SK-N-SH (cell line): ENCODE measurements around the gene BMPR1B. TPM values are rescaled to one million over a fixed set of nuclear protein-coding genes. Genes with fewer than 3 reads are reported as not detected.

Source experiments
- CTCF ChIA-PET: fragments of 300-600, 350-600 bp; formaldehyde crosslinking; extraction: SDS; loops from one replicate; lab custom pipeline; 2021; lab: Yijun Ruan, JAX
- POLR2A ChIA-PET: fragments of 350-600 bp; sonication (Branson Sonifier 250); formaldehyde crosslinking; extraction: SDS; loops from one replicate; lab custom pipeline; 2020; ENCODE audit warnings: antibody characterized with exemption, inconsistent platforms; lab: Yijun Ruan, JAX
- DNase-seq: peaks from one replicate; pipeline ENCODE4 v3.0.0; 2012
- H2AFZ ChIP-seq: fragments of 200-600 bp; sonication (generic); 2 replicates; pipeline ENCODE4 v1.8.1; 2016; ENCODE audit warnings: antibody characterized with exemption, mild to moderate bottlenecking, low read depth
- H3F3A ChIP-seq: fragments of 200-600 bp; sonication (generic); replicated peaks from 2 replicates; pipeline ENCODE3; 2016; ENCODE audit warnings: antibody characterized with exemption, mild to moderate bottlenecking; ENCODE audit not compliant: insufficient read depth
- H3K27ac ChIP-seq, 2 experiments: fragments of 200-500 bp in 1 of 2; fragments of 200-600 bp in 1 of 2; sonication (Bioruptor generic) in 1 of 2; sonication (generic), shearing (Covaris generic) in 1 of 2; 2 replicates each; pipeline versions ENCODE4 v1.5.1 to v1.6.1; 2014 to 2016; ENCODE audit warnings: low read depth in 2 of 2, inconsistent platforms in 1 of 2, low read length in 1 of 2, mild to moderate bottlenecking in 1 of 2, mixed read lengths in 1 of 2
- H3K27me3 ChIP-seq: fragments of 200-600 bp; sonication (generic), shearing (Covaris generic); 2 replicates; pipeline ENCODE4 v1.6.1; 2016; ENCODE audit warnings: mixed run types; ENCODE audit not compliant: insufficient read depth
- H3K36me3 ChIP-seq, 2 experiments: fragments of 200-500 bp in 1 of 2; fragments of 200-600 bp in 1 of 2; sonication (Bioruptor generic) in 1 of 2; sonication (generic) in 1 of 2; replicated peaks in 1 of 2; 2 replicates each; pipeline versions ENCODE3 to v1.5.1; 2014 to 2016; ENCODE audit warnings: low read length in 1 of 2, mild to moderate bottlenecking in 1 of 2; ENCODE audit not compliant: insufficient read depth in 2 of 2, control insufficient read depth in 1 of 2
- H3K4me1 ChIP-seq, 2 experiments: fragments of 200-500 bp in 1 of 2; fragments of 200-600 bp in 1 of 2; sonication (Bioruptor generic) in 1 of 2; sonication (generic), shearing (Covaris generic) in 1 of 2; 2 replicates each; pipeline versions ENCODE4 v1.5.1 to v1.6.1; 2014 to 2016; ENCODE audit warnings: low read depth in 1 of 2, low read length in 1 of 2, mixed run types in 1 of 2; ENCODE audit not compliant: insufficient read depth in 2 of 2, control insufficient read depth in 1 of 2
- H3K4me2 ChIP-seq: fragments of 200-600 bp; sonication (generic), shearing (Covaris generic); 2 replicates; pipeline ENCODE4 v1.6.1; 2017; ENCODE audit warnings: mixed run types
- H3K4me3 ChIP-seq, 2 experiments: fragments of 200-500 bp in 1 of 2; fragments of 200-600 bp in 1 of 2; sonication (Bioruptor generic) in 1 of 2; sonication (generic), shearing (Covaris generic) in 1 of 2; 2 replicates each; pipeline versions ENCODE4 v1.5.1 to v1.8.1; 2014 to 2016; ENCODE audit warnings: low read depth in 2 of 2, inconsistent platforms in 1 of 2, low read length in 1 of 2, mild to moderate bottlenecking in 1 of 2, mixed read lengths in 1 of 2, moderate library complexity in 1 of 2
- H3K79me2 ChIP-seq: fragments of 200-600 bp; sonication (generic); 2 replicates; pipeline ENCODE4 v1.8.1; 2017; ENCODE audit warnings: mild to moderate bottlenecking; ENCODE audit not compliant: insufficient read depth
- H3K9ac ChIP-seq: fragments of 200-600 bp; sonication (generic); 2 replicates; pipeline ENCODE4 v1.6.1; 2017; ENCODE audit warnings: mixed run types
- H3K9me2 ChIP-seq: fragments of 200-600 bp; sonication (generic); 2 replicates; pipeline ENCODE4 v1.6.1; 2017; ENCODE audit warnings: mixed run types
- H3K9me3 ChIP-seq: fragments of 200-600 bp; sonication (generic); 2 replicates; pipeline ENCODE4 v1.6.1; 2017; ENCODE audit warnings: mixed run types, mild to moderate bottlenecking, moderate library complexity
- H4K20me1 ChIP-seq: fragments of 200-600 bp; sonication (generic); 2 replicates; pipeline ENCODE4 v1.6.1; 2017; ENCODE audit warnings: mild to moderate bottlenecking, mixed run types; ENCODE audit not compliant: insufficient read depth
- CTCF ChIP-seq: fragments of 200-600 bp; sonication (generic); IDR thresholded peaks from 2 replicates; pipeline ENCODE4 v1.6.1; 2017; ENCODE audit warnings: antibody characterized with exemption, mild to moderate bottlenecking, moderate library complexity
- ELF1 ChIP-seq: IDR thresholded peaks from 2 replicates; pipeline ENCODE4 v1.4.0; 2012
- EP300 ChIP-seq, 2 experiments: IDR thresholded peaks; 2 replicates each; pipeline versions ENCODE4 v1.4.0 to v1.6.1; 2012; ENCODE audit warnings: borderline replicate concordance in 1 of 2, low read depth in 1 of 2, low read length in 1 of 2
- EZH2phosphoT487 ChIP-seq: fragments of 200-600 bp; sonication (generic); IDR thresholded peaks from 2 replicates; pipeline ENCODE4 v1.6.1; 2017; ENCODE audit warnings: low read depth, mixed run types, mild to moderate bottlenecking, antibody characterized with exemption, moderate library complexity, borderline replicate concordance
- FOSL2 ChIP-seq: IDR thresholded peaks from 2 replicates; pipeline ENCODE4 v1.4.0; 2012; ENCODE audit warnings: low read depth, mild to moderate bottlenecking, moderate library complexity, borderline replicate concordance
- JUND ChIP-seq: IDR thresholded peaks from 2 replicates; pipeline ENCODE4 v1.4.0; 2012
- MEF2A ChIP-seq: IDR thresholded peaks from 2 replicates; pipeline ENCODE4 v1.4.0; 2012; ENCODE audit warnings: low read depth, borderline replicate concordance
- NFIC ChIP-seq: IDR thresholded peaks from 2 replicates; pipeline ENCODE4 v1.4.0; 2012; ENCODE audit warnings: borderline replicate concordance
- POLR2AphosphoS5 ChIP-seq: IDR thresholded peaks from 2 replicates; pipeline ENCODE4 v1.6.1; 2012; ENCODE audit warnings: low read depth, low read length
- RAD21 ChIP-seq: IDR thresholded peaks from 2 replicates; pipeline ENCODE4 v1.6.1; 2012; ENCODE audit warnings: mild to moderate bottlenecking, low read length
- RCOR1 ChIP-seq: fragments of 150-350 bp; IDR thresholded peaks from 2 replicates; pipeline ENCODE4 v1.6.1; 2017; ENCODE audit warnings: antibody characterized with exemption, low read length
- RFX5 ChIP-seq: IDR thresholded peaks from 2 replicates; pipeline ENCODE4 v1.6.1; 2012; ENCODE audit warnings: mild to moderate bottlenecking, improper control_type of control experiment, low read length
- RXRA ChIP-seq: IDR thresholded peaks from 2 replicates; pipeline ENCODE4 v1.4.0; 2012; ENCODE audit warnings: low read depth, mild to moderate bottlenecking, borderline replicate concordance
- TAF1 ChIP-seq: IDR thresholded peaks from 2 replicates; pipeline ENCODE4 v1.6.1; 2012; ENCODE audit warnings: low read depth, mild to moderate bottlenecking, low read length, moderate library complexity, borderline replicate concordance
- TCF12 ChIP-seq: IDR thresholded peaks from 2 replicates; pipeline ENCODE4 v1.4.0; 2012
- TEAD4 ChIP-seq: IDR thresholded peaks from 2 replicates; pipeline ENCODE4 v1.4.0; 2012; ENCODE audit warnings: mild to moderate bottlenecking, borderline replicate concordance; ENCODE audit not compliant: insufficient read depth
- WGBS: methylation state at CpG from one replicate; pipeline ENCODE4 v1.1.6; 2017; ENCODE audit warnings: low lambda C conversion rate; 5-methylcytosine and 5-hydroxymethylcytosine counted together
- polyA plus RNA-seq, 3 experiments: library from polyadenylated mRNA; depleted of rRNA; stranded (reverse); fragments of >200 nt; gene quantifications; 2 replicates each; pipeline ENCODE4 v1.2.3, GENCODE V29; 2012
- TF ChIP-seq, protein P1 (sequence below): IDR thresholded peaks from 2 replicates; pipeline ENCODE4 v1.6.1; 2012; ENCODE audit warnings: mild to moderate bottlenecking, low read depth, low read length, moderate library complexity
- TF ChIP-seq, protein P2 (sequence below): IDR thresholded peaks from 2 replicates; pipeline ENCODE4; 2012
- TF ChIP-seq, protein P3 (sequence below): fragments of 150-350 bp; IDR thresholded peaks from 2 replicates; pipeline ENCODE4 v1.6.1; 2017; ENCODE audit warnings: antibody characterized with exemption, low read length, low read depth, borderline replicate concordance
- TF ChIP-seq, protein P4 (sequence below): IDR thresholded peaks from 2 replicates; pipeline ENCODE4 v1.4.0; 2012; ENCODE audit warnings: low read depth

BMPR1B gene
- polyA plus RNA-seq, 1 of the 3 experiments (the other 2 are of a cell fraction) = 0.16 TPM

- no peaks in the 10 kb centered on the region for H3K79me2 ChIP-seq
- H4K20me1 ChIP-seq = no peaks in the 10 kb centered on the region
- H3K27me3 ChIP-seq = no peaks in the 10 kb centered on the region
- H3K27ac ChIP-seq = peak overlapping the region in 1 of 2 experiments; percentile 19; a peak in 2 of 4 replicates
- peaks cover 5 to 16% of the 10 kb centered on the region in 2 experiments for H3K4me1 ChIP-seq
- CTCF ChIA-PET = no interaction called here
- 36% methylated on average over 4 of the region's 4 CpGs for WGBS
- H3K9me3 ChIP-seq = no peaks in the 10 kb centered on the region
- peaks cover 12% of the 10 kb centered on the region for H3F3A ChIP-seq
- TF ChIP-seq, protein P1, sequence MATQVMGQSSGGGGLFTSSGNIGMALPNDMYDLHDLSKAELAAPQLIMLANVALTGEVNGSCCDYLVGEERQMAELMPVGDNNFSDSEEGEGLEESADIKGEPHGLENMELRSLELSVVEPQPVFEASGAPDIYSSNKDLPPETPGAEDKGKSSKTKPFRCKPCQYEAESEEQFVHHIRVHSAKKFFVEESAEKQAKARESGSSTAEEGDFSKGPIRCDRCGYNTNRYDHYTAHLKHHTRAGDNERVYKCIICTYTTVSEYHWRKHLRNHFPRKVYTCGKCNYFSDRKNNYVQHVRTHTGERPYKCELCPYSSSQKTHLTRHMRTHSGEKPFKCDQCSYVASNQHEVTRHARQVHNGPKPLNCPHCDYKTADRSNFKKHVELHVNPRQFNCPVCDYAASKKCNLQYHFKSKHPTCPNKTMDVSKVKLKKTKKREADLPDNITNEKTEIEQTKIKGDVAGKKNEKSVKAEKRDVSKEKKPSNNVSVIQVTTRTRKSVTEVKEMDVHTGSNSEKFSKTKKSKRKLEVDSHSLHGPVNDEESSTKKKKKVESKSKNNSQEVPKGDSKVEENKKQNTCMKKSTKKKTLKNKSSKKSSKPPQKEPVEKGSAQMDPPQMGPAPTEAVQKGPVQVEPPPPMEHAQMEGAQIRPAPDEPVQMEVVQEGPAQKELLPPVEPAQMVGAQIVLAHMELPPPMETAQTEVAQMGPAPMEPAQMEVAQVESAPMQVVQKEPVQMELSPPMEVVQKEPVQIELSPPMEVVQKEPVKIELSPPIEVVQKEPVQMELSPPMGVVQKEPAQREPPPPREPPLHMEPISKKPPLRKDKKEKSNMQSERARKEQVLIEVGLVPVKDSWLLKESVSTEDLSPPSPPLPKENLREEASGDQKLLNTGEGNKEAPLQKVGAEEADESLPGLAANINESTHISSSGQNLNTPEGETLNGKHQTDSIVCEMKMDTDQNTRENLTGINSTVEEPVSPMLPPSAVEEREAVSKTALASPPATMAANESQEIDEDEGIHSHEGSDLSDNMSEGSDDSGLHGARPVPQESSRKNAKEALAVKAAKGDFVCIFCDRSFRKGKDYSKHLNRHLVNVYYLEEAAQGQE = 0 out of 2 replicates have a peak, but pooled peaks have one; percentile 11
- TF ChIP-seq RAD21 = no peak
- TF ChIP-seq TCF12 = peak; percentile 80
- no peak for TF ChIP-seq MEF2A
- no peak for TF ChIP-seq POLR2AphosphoS5
- no peak for TF ChIP-seq CTCF
- TF ChIP-seq NFIC = peak; percentile 88
- peak; percentile 69 for TF ChIP-seq JUND
- TF ChIP-seq, protein P2, sequence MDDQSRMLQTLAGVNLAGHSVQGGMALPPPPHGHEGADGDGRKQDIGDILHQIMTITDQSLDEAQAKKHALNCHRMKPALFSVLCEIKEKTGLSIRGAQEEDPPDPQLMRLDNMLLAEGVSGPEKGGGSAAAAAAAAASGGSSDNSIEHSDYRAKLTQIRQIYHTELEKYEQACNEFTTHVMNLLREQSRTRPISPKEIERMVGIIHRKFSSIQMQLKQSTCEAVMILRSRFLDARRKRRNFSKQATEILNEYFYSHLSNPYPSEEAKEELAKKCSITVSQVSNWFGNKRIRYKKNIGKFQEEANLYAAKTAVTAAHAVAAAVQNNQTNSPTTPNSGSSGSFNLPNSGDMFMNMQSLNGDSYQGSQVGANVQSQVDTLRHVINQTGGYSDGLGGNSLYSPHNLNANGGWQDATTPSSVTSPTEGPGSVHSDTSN = peak; percentile 76
- no peak for TF ChIP-seq ELF1
- TF ChIP-seq RXRA = peak; percentile 45; the same call in 1 of the 2 replicates
- TF ChIP-seq, protein P3, sequence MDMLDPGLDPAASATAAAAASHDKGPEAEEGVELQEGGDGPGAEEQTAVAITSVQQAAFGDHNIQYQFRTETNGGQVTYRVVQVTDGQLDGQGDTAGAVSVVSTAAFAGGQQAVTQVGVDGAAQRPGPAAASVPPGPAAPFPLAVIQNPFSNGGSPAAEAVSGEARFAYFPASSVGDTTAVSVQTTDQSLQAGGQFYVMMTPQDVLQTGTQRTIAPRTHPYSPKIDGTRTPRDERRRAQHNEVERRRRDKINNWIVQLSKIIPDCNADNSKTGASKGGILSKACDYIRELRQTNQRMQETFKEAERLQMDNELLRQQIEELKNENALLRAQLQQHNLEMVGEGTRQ = no peak
- peak; percentile 66 for TF ChIP-seq FOSL2
- peak in 1 of 2 experiments; percentile 58; a peak in 1 of 4 replicates for TF ChIP-seq EP300 (IDR thresholded peaks at IDR 0.05; ENCODE audit: borderline replicate concordance in 1 of 2, low read depth in 1 of 2, low read length in 1 of 2)
- TF ChIP-seq, protein P4, sequence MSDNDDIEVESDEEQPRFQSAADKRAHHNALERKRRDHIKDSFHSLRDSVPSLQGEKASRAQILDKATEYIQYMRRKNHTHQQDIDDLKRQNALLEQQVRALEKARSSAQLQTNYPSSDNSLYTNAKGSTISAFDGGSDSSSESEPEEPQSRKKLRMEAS = peak; percentile 53
- no peak for TF ChIP-seq TAF1
- no peak for TF ChIP-seq RCOR1
- peak; percentile 30; the same call in 1 of the 2 replicates for TF ChIP-seq TEAD4
- TF ChIP-seq EZH2phosphoT487 = no peak
- no peak for TF ChIP-seq RFX5
- TF ChIP-seq, all 33 proteins: peak for 10
- no peak overlapping the region for H3K9ac ChIP-seq
- H3K4me2 ChIP-seq = no peak overlapping the region
- H3K9me2 ChIP-seq = no peaks in the 10 kb centered on the region
- no peak for DNase-seq
- no peaks in the 10 kb centered on the region for H3K36me3 ChIP-seq
- no peak overlapping the region for H2AFZ ChIP-seq
- POLR2A ChIA-PET = no interaction called here
- H3K4me3 ChIP-seq = no peak overlapping the region
Observed at GRCh38 chr4:95107635-95108034, 349.9 kb downstream of the BMPR1B start.
